Liver (tissue), 9 donors: Measurements from ENCODE around the gene SEC31B. TPM values are rescaled to one million over a fixed set of nuclear protein-coding genes. Genes with fewer than 3 reads are reported as not detected.

ENCODE experiments used
- DNase-seq: peaks from one replicate; pipeline ENCODE4 v3.0.0-alpha.2; 2017; ENCODE audit warnings: low spot score
- H3K27ac ChIP-seq, 2 donors: one replicate each; pipeline ENCODE4 v1.7.0; 2013; ENCODE audit warnings: inconsistent platforms in 2 of 2, low read length in 2 of 2, control low read depth in 1 of 2, low read depth in 1 of 2, mild to moderate bottlenecking in 1 of 2
- H3K27me3 ChIP-seq, 4 donors: one replicate each; pipeline versions ENCODE4 v1.6.1 to v1.7.0; 2013; ENCODE audit warnings: low read length in 3 of 4, inconsistent platforms in 1 of 4, mild to moderate bottlenecking in 1 of 4, moderate library complexity in 1 of 4; ENCODE audit not compliant: control insufficient read depth in 4 of 4, insufficient read depth in 4 of 4
- H3K36me3 ChIP-seq, 4 donors: one replicate each; pipeline versions ENCODE4 v1.6.1 to v1.7.0; 2013; ENCODE audit warnings: low read length in 3 of 4, mild to moderate bottlenecking in 3 of 4, low read depth in 1 of 4, moderate library complexity in 1 of 4; ENCODE audit not compliant: control insufficient read depth in 4 of 4, insufficient read depth in 3 of 4
- H3K4me1 ChIP-seq, 4 donors: one replicate each; pipeline versions ENCODE4 v1.6.1 to v1.7.0; 2013; ENCODE audit warnings: low read length in 3 of 4, mild to moderate bottlenecking in 3 of 4, moderate library complexity in 1 of 4; ENCODE audit not compliant: control insufficient read depth in 4 of 4, insufficient read depth in 4 of 4
- H3K4me3 ChIP-seq, 3 donors: one replicate each; pipeline versions ENCODE4 v1.6.1 to v1.7.0; 2013; ENCODE audit warnings: low read length in 3 of 3, control low read depth in 1 of 3, low read depth in 1 of 3, mild to moderate bottlenecking in 1 of 3
- H3K9ac ChIP-seq, 2 donors: one replicate each; pipeline ENCODE4 v1.7.0; 2013; ENCODE audit warnings: low read length in 2 of 2, mild to moderate bottlenecking in 2 of 2, moderate library complexity in 2 of 2, control low read depth in 1 of 2, low read depth in 1 of 2
- H3K9me3 ChIP-seq, 4 donors: one replicate each; pipeline versions ENCODE4 v1.6.1 to v1.7.0; 2013; ENCODE audit warnings: low read length in 3 of 4; ENCODE audit not compliant: control insufficient read depth in 4 of 4
- EGR1 ChIP-seq, 2 donors: IDR thresholded peaks; 2 replicates each; pipeline ENCODE4 v1.6.1; 2016 to 2018; ENCODE audit warnings: antibody characterized with exemption in 2 of 2, low read depth in 2 of 2
- FOXA2 ChIP-seq: IDR thresholded peaks from 2 replicates; pipeline ENCODE4 v1.6.1; 2016; ENCODE audit warnings: antibody characterized with exemption
- GABPA ChIP-seq, 2 donors: IDR thresholded peaks in 1 of 2; conservative IDR thresholded peaks in 1 of 2; 2 replicates each; pipeline ENCODE4 v1.6.1; 2016; ENCODE audit warnings: antibody characterized with exemption in 2 of 2, mild to moderate bottlenecking in 1 of 2, moderate library complexity in 1 of 2
- HNF4A ChIP-seq, 2 donors: conservative IDR thresholded peaks; 2 replicates each; pipeline ENCODE4 v1.6.1; 2016; ENCODE audit warnings: antibody characterized with exemption in 2 of 2, mild to moderate bottlenecking in 2 of 2
- HNF4G ChIP-seq: IDR thresholded peaks from 2 replicates; pipeline ENCODE4 v1.6.1; 2016; ENCODE audit warnings: antibody characterized with exemption
- JUND ChIP-seq, 2 donors: IDR thresholded peaks; 2 replicates each; pipeline ENCODE4 v1.6.1; 2016; ENCODE audit warnings: antibody characterized with exemption in 2 of 2
- NR2F2 ChIP-seq: IDR thresholded peaks from 2 replicates; pipeline ENCODE4 v1.6.1; 2016; ENCODE audit warnings: antibody characterized with exemption
- RAD21 ChIP-seq, 2 donors: IDR thresholded peaks; 2 replicates each; pipeline ENCODE4 v1.6.1; 2016; ENCODE audit warnings: antibody characterized with exemption in 2 of 2, mild to moderate bottlenecking in 2 of 2
- REST ChIP-seq: IDR thresholded peaks from 2 replicates; pipeline ENCODE4 v1.6.1; 2016; ENCODE audit warnings: antibody characterized with exemption, mild to moderate bottlenecking
- SP1 ChIP-seq: IDR thresholded peaks from 2 replicates; pipeline ENCODE4 v1.6.1; 2018; ENCODE audit warnings: antibody characterized with exemption, mild to moderate bottlenecking
- TAF1 ChIP-seq: conservative IDR thresholded peaks from 2 replicates; pipeline ENCODE4 v1.6.1; 2016; ENCODE audit warnings: antibody characterized with exemption, mild to moderate bottlenecking
- YY1 ChIP-seq: IDR thresholded peaks from 2 replicates; pipeline ENCODE4 v1.6.1; 2016; ENCODE audit warnings: antibody characterized with exemption, mild to moderate bottlenecking
- WGBS: extraction: QIAGEN DNeasy Blood & Tissue Kit; methylation state at CpG from one replicate; pipeline ENCODE4 v1.1.7; 2013; 5-methylcytosine and 5-hydroxymethylcytosine counted together
- polyA plus RNA-seq, 2 donors: library from polyadenylated mRNA; stranded (reverse) in 1 of 2; unstranded in 1 of 2; fragments of 200-250 nt in 1 of 2; fragments of >200 nt in 1 of 2; fragmentation: Nextera tagmentation in 1 of 2; extraction: Ambion mirVana in 1 of 2; gene quantifications; one replicate each; pipeline versions ENCODE4 v1.2.1 to v1.2.3, GENCODE V29; 2013 to 2015
- total RNA-seq, 2 donors: library from RNA; depleted of rRNA; stranded (reverse); fragments of >200 nt; gene quantifications; one replicate each; pipeline ENCODE4 v1.2.3, GENCODE V29; 2014
- TF ChIP-seq, protein P1 (sequence below): fragments of 150-350 bp; IDR thresholded peaks from 2 replicates; pipeline ENCODE4 v1.5.1; 2017; ENCODE audit warnings: improper control_type of control experiment, low read depth, low read length; ENCODE audit not compliant: missing input control
- TF ChIP-seq, protein P2 (sequence below): IDR thresholded peaks from 2 replicates; pipeline ENCODE4 v1.6.1; 2016; ENCODE audit warnings: antibody characterized with exemption
- donor health status: healthy.
- donor health status: healthy.
- donor health status: healthy.
- donor health status: healthy.
- donor health status: healthy.

The SEC31B gene
- total and polyA plus RNA-seq, 4 donors = 1.3 to 6.6 (median 3.8) TPM

- TF ChIP-seq GABPA (IDR thresholded peaks at IDR 0.05 in 1 of 2, conservative IDR thresholded peaks at IDR 0.05 in 1 of 2) (no peak), NR2F2 (no peak)
- Histone ChIP-seq H3K27ac (no peak overlapping the region), H3K4me3 (no peak overlapping the region), H3K36me3 (no peaks in the 10 kb centered on the region), H3K27me3 (no peaks in the 10 kb centered on the region), H3K9ac (no peak overlapping the region), H3K4me1 (no peaks in the 10 kb centered on the region), H3K9me3 (peaks cover 0 to 3% (median 0%) of the 10 kb centered on the region in 4 donors)
- no peak for DNase-seq
- 87% methylated on average over 1 of the region's 1 CpG for WGBS
Observed at GRCh38 chr10:100447663-100448062, 72.0 kb downstream of the SEC31B start.

DNA sequence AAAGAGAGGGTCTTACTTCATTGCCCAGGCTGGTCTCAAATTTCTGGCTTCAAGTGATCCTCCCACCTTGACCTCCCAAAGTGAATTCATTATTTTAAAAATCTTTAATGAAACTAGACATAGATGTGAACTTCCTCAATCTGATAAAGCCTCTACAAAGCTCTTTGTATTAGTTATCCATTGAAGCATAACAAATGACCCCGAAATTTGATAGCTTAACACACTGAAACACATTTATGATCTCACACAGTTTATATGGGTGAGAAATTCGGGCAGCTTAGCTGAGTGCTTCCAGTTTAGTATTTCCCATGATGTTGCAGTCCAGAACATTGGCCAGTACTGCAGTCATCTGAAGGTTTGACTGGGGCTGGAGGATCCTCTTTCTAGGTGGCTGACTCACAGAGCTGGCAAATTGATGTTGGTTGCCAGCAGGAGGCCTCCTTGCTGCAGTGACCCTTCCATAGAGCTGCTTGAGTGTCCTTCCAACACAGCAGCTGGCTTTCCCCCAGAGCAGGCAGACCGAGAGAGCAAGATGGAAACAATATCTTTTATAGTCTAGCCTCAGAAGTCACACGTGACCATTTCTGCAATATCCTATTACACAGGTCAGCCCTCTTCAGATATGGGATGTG lies 73.4 kb downstream of the SEC31B start:
- TF ChIP-seq, protein P1, sequence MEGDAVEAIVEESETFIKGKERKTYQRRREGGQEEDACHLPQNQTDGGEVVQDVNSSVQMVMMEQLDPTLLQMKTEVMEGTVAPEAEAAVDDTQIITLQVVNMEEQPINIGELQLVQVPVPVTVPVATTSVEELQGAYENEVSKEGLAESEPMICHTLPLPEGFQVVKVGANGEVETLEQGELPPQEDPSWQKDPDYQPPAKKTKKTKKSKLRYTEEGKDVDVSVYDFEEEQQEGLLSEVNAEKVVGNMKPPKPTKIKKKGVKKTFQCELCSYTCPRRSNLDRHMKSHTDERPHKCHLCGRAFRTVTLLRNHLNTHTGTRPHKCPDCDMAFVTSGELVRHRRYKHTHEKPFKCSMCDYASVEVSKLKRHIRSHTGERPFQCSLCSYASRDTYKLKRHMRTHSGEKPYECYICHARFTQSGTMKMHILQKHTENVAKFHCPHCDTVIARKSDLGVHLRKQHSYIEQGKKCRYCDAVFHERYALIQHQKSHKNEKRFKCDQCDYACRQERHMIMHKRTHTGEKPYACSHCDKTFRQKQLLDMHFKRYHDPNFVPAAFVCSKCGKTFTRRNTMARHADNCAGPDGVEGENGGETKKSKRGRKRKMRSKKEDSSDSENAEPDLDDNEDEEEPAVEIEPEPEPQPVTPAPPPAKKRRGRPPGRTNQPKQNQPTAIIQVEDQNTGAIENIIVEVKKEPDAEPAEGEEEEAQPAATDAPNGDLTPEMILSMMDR = no peak
- no peak for TF ChIP-seq SP1
- no peak for TF ChIP-seq HNF4G
- no peak for TF ChIP-seq JUND (IDR thresholded peaks at IDR 0.05)
- no peak for TF ChIP-seq EGR1 (IDR thresholded peaks at IDR 0.05; ENCODE audit: low read depth in 2 of 2)
- no peak for TF ChIP-seq RAD21 (IDR thresholded peaks at IDR 0.05)
- TF ChIP-seq YY1 = no peak
- TF ChIP-seq TAF1 = no peak
- TF ChIP-seq GABPA (IDR thresholded peaks at IDR 0.05 in 1 of 2, conservative IDR thresholded peaks at IDR 0.05 in 1 of 2) = no peak
- TF ChIP-seq, protein P2, sequence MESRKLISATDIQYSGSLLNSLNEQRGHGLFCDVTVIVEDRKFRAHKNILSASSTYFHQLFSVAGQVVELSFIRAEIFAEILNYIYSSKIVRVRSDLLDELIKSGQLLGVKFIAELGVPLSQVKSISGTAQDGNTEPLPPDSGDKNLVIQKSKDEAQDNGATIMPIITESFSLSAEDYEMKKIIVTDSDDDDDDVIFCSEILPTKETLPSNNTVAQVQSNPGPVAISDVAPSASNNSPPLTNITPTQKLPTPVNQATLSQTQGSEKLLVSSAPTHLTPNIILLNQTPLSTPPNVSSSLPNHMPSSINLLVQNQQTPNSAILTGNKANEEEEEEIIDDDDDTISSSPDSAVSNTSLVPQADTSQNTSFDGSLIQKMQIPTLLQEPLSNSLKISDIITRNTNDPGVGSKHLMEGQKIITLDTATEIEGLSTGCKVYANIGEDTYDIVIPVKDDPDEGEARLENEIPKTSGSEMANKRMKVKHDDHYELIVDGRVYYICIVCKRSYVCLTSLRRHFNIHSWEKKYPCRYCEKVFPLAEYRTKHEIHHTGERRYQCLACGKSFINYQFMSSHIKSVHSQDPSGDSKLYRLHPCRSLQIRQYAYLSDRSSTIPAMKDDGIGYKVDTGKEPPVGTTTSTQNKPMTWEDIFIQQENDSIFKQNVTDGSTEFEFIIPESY = no peak
- no peak for TF ChIP-seq FOXA2
- TF ChIP-seq HNF4A (conservative IDR thresholded peaks at IDR 0.05) = no peak
- H3K4me3 ChIP-seq = no peak overlapping the region
- no peaks in the 10 kb centered on the region for H3K4me1 ChIP-seq
- H3K9ac ChIP-seq = no peak overlapping the region
- H3K27ac ChIP-seq = no peak overlapping the region
- 82% methylated on average over 4 of the region's 4 CpGs for WGBS
- H3K27me3 ChIP-seq = no peaks in the 10 kb centered on the region
- peaks cover 0 to 3% (median 0%) of the 10 kb centered on the region in 4 donors for H3K9me3 ChIP-seq
- no peak for DNase-seq
- no peaks in the 10 kb centered on the region for H3K36me3 ChIP-seq

- 85% methylated on average over 3 of the region's 3 CpGs for WGBS
- no peaks in the 10 kb centered on the region for H3K36me3 ChIP-seq
- no peaks in the 10 kb centered on the region for H3K4me1 ChIP-seq
- H3K9me3 ChIP-seq = peaks cover 0 to 3% (median 0%) of the 10 kb centered on the region in 4 donors
- no peak overlapping the region for H3K27ac ChIP-seq
- no peak overlapping the region for H3K9ac ChIP-seq
- no peak for DNase-seq
- no peak overlapping the region for H3K4me3 ChIP-seq
- no peak for TF ChIP-seq RAD21 (IDR thresholded peaks at IDR 0.05)
- TF ChIP-seq HNF4G = no peak
- TF ChIP-seq YY1 = no peak
- TF ChIP-seq REST = no peak
- TF ChIP-seq, protein P1 = no peak
- no peak for TF ChIP-seq GABPA (IDR thresholded peaks at IDR 0.05 in 1 of 2, conservative IDR thresholded peaks at IDR 0.05 in 1 of 2)
- no peak for TF ChIP-seq SP1
- no peak for TF ChIP-seq HNF4A (conservative IDR thresholded peaks at IDR 0.05)
- TF ChIP-seq FOXA2 = no peak
- no peak for TF ChIP-seq TAF1
- H3K27me3 ChIP-seq = no peaks in the 10 kb centered on the region
Observed at GRCh38 chr10:100442548-100442947, 77.1 kb downstream of the SEC31B start.
